ENCODE results near the gene LINS1.

GRCh38 chr15:100537331-100537730, 64.7 kb downstream of the LINS1 start:
- TF ChIP-seq CTCF (IDR thresholded peaks at IDR 0.05) (no peak), POLR2A (IDR thresholded peaks at IDR 0.05) (no peak)
